Osteocyte (in vitro differentiated cells): Measurements from ENCODE around the gene ZNF526. TPM values are rescaled to one million over a fixed set of nuclear protein-coding genes. Genes with fewer than 3 reads are reported as not detected.
A peak's percentile ranks its signal among the peaks of the same experiment; 100 is the strongest.

ENCODE experiments used
- DNase-seq: peaks from one replicate; pipeline ENCODE4 v3.0.0; 2021; ENCODE audit warnings: mixed read lengths; ENCODE audit not compliant: unreplicated experiment; ENCODE audit errors: extremely low spot score
- H3K27ac Mint-ChIP-seq: one replicate; pipeline ENCODE4 v1.8.0; 2021; ENCODE audit warnings: mild to moderate bottlenecking, mixed read lengths; ENCODE audit not compliant: unreplicated experiment
- H3K27me3 Mint-ChIP-seq: one replicate; pipeline ENCODE4 v1.8.0; 2021; ENCODE audit warnings: mixed read lengths; ENCODE audit not compliant: unreplicated experiment
- H3K36me3 Mint-ChIP-seq: one replicate; pipeline ENCODE4 v1.8.0; 2021; ENCODE audit warnings: mixed read lengths; ENCODE audit not compliant: unreplicated experiment
- H3K4me1 Mint-ChIP-seq: one replicate; pipeline ENCODE4 v1.8.0; 2021; ENCODE audit warnings: mixed read lengths; ENCODE audit not compliant: unreplicated experiment
- H3K4me3 Mint-ChIP-seq: one replicate; pipeline ENCODE4 v1.8.0; 2021; ENCODE audit warnings: mild to moderate bottlenecking, moderate library complexity, mixed read lengths; ENCODE audit not compliant: unreplicated experiment
- H3K9me3 Mint-ChIP-seq: one replicate; pipeline ENCODE4 v1.8.0; 2021; ENCODE audit warnings: mixed read lengths; ENCODE audit not compliant: unreplicated experiment
- CTCF ChIP-seq: fragments of 200-600 bp; sonication (generic); IDR thresholded peaks from 2 replicates; pipeline ENCODE4 v1.5.0; 2021; ENCODE audit warnings: antibody characterized with exemption, mild to moderate bottlenecking, moderate library complexity
- long read RNA-seq: library from polyadenylated mRNA; unstranded; transcript quantifications from one replicate; pipeline ENCODE4 v2.0.0, GENCODE V29; 2021
- total RNA-seq: library from RNA; stranded (reverse); gene quantifications from 2 replicates; pipeline ENCODE4 v1.2.1, GENCODE V29; 2021

The ZNF526 gene
- total RNA-seq = 9.9 and 11.9 TPM in 2 replicates
- long read RNA-seq, full-length matches to known transcripts = 1 of 1 reads
- long read RNA-seq, partial matches to known transcripts = 0 of 1 reads
- long read RNA-seq, other reads (novel, unspliced or antisense) = 0 of 1 reads

GRCh38 chr19:42219812-42220750 is at the start of gene ZNF526:
TSS of gene ZNF526 (plus strand) at chr19:42220312. CDS start at chr19:42224404, 4,092 bp downstream.
- peak; percentile 99 for DNase-seq
- peaks cover 2% of the 10 kb centered on the region for H3K36me3 Mint-ChIP-seq
- no peaks in the 10 kb centered on the region for H3K9me3 Mint-ChIP-seq
- H3K4me1 Mint-ChIP-seq = peaks cover 48% of the 10 kb centered on the region
- H3K27me3 Mint-ChIP-seq = no peaks in the 10 kb centered on the region
- peak within 1 kb of the TSS; percentile 95 for H3K27ac Mint-ChIP-seq
- peak within 1 kb of the TSS; percentile 100 for H3K4me3 Mint-ChIP-seq
- no peak for TF ChIP-seq CTCF

GRCh38 chr19:42170715-42171114 is 49.4 kb upstream of the ZNF526 start:
- Mint-ChIP-seq H3K27ac (no peak overlapping the region), H3K4me3 (no peak overlapping the region), H3K4me1 (peaks cover 3% of the 10 kb centered on the region), H3K9me3 (no peaks in the 10 kb centered on the region), H3K36me3 (no peaks in the 10 kb centered on the region), H3K27me3 (peaks cover 56% of the 10 kb centered on the region)
- no peak for DNase-seq
- no peak for TF ChIP-seq CTCF

GRCh38 chr19:42172261-42172660 is 47.9 kb upstream of the ZNF526 start:
- H3K4me3 Mint-ChIP-seq = no peak overlapping the region
- peaks cover 56% of the 10 kb centered on the region for H3K27me3 Mint-ChIP-seq
- no peaks in the 10 kb centered on the region for H3K36me3 Mint-ChIP-seq
- H3K27ac Mint-ChIP-seq = no peak overlapping the region
- TF ChIP-seq CTCF = no peak
- H3K4me1 Mint-ChIP-seq = peaks cover 10% of the 10 kb centered on the region
- DNase-seq = no peak
- H3K9me3 Mint-ChIP-seq = no peaks in the 10 kb centered on the region

- TF ChIP-seq CTCF = no peak
- H3K4me3 Mint-ChIP-seq = no peak overlapping the region
- H3K4me1 Mint-ChIP-seq = peaks cover 10% of the 10 kb centered on the region
- no peaks in the 10 kb centered on the region for H3K9me3 Mint-ChIP-seq
- no peaks in the 10 kb centered on the region for H3K36me3 Mint-ChIP-seq
- DNase-seq = no peak
- peaks cover 50% of the 10 kb centered on the region for H3K27me3 Mint-ChIP-seq
- H3K27ac Mint-ChIP-seq = no peak overlapping the region
These were observed 46.4 kb upstream of the ZNF526 start for GRCh38 chr19:42173695-42174094.

- no peak overlapping the region for H3K27ac Mint-ChIP-seq
- H3K4me3 Mint-ChIP-seq = no peak overlapping the region
- peaks cover 46% of the 10 kb centered on the region for H3K27me3 Mint-ChIP-seq
- no peaks in the 10 kb centered on the region for H3K36me3 Mint-ChIP-seq
- peaks cover 10% of the 10 kb centered on the region for H3K4me1 Mint-ChIP-seq
- DNase-seq = no peak
- TF ChIP-seq CTCF = no peak
- H3K9me3 Mint-ChIP-seq = no peaks in the 10 kb centered on the region
These were observed 45.9 kb upstream of the ZNF526 start for GRCh38 chr19:42174188-42174587.
